GM10847 (cell line): ENCODE data around the gene ADA.

ENCODE experiments used
- POLR2A ChIP-seq: IDR thresholded peaks from 2 replicates; pipeline ENCODE4 v1.6.1; 2011; ENCODE audit not compliant: insufficient read length; ENCODE audit errors: extremely low read depth

ADA gene

GRCh38 chr20:44572551-44573500, 78.7 kb downstream of the ADA start:
- TF ChIP-seq POLR2A = no peak

GRCh38 chr20:44571362-44571988, 80.0 kb downstream of the ADA start:
- TF ChIP-seq POLR2A = no peak

DNA sequence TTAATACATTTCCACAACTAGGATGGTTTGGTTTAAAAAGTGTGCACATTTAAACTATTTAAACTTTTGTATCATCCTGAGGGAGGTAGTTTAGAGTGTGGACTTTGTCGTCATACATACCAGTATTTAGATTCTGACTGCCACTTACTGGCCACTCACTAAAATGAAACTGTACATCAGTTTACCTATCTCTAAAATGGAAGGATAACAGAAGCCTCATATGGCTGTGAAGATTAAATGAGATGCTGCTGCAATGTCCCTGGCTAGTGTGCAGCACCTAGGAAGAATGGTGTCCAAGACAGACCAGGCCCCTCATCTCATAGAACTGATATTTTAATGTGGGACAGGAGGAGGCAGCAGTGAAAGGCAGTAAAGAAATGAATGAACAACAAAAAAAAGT, 81.1 kb downstream of the ADA start:
- no peak for TF ChIP-seq POLR2A
